Eye (tissue), 1 donor: ENCODE data around the gene HNRNPH1.

Experiments
- DNase-seq: peaks from one replicate; pipeline ENCODE4 v3.0.0-alpha.2; 2015

HNRNPH1 gene

GRCh38 chr5:179601871-179602625 is 21.4 kb downstream of the HNRNPH1 start:
- DNase-seq: no peak

GRCh38 chr5:179599973-179600372 is 23.5 kb downstream of the HNRNPH1 start:
- DNase-seq: no peak

DNA sequence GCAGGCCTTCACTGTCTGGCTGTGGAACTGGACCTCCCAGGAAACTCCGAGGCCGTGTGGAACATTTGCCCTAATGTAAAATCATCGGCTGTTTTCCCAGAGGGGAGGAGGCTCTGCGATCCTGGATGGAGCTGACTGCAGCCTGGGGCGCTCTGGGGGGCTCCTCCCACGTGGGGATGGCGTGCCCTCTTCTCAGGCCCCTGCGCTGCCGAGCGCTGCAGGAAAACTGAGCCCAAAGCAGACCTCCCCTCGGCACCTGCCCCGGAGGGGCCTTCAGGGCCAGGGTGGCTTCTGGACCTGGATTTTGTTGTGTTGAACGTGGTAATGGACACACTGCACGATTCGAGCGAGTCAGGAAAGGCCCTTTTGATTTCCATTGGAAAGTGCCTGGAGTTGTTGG is 23.9 kb downstream of the HNRNPH1 start:
- no peak for DNase-seq

DNA sequence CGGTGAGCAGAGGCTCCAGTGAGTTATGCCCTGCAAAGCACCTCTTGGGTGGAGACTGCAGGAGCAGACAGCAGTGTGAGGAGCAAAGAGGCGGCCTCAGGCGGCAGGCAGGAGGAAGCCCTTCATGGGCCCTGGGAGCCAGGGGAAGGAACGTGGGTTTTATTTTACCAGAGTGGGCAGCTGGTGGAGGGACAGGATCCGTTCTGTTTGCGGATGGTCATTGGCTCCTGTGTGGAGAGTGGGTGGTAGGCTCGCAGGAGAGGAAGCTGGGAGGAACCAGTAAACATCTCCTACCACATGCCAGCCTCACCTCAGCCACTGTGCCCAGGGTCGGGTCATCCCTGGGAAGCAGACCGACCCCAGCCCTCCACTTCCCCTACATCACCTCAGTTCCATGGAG is 24.4 kb downstream of the HNRNPH1 start:
- DNase-seq: no peak

- no peak for DNase-seq
Measured at GRCh38 chr5:179596421-179596820, 27.1 kb downstream of the HNRNPH1 start.

- DNase-seq: no peak
Measured at GRCh38 chr5:179595916-179596315, 27.6 kb downstream of the HNRNPH1 start.

- no peak for DNase-seq
Measured at GRCh38 chr5:179588166-179588565, 35.3 kb downstream of the HNRNPH1 start.

DNA sequence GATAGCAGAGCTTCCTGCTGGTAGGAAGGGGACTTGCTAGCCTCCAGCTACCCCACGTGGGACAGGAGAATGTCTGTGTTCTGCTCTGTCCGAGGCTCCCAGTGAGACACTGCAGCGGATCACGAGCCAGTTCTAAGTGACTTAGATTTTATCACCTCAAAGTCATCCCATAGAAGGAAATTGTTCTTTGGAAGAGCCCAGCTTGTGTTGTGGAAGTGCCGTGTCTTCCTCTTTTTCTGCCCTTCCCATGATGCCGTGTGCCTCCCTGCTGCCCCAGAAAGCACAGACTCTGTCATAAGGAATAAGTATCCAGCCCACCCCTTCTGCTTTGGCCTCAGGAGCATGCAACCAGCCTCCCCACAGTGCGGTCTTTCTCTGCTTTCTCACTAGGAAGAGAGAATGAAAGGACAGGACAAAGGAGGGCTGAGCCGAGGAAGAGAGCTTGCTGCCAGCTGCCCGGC is 37.5 kb downstream of the HNRNPH1 start:
- peak; percentile 62 for DNase-seq

DNA sequence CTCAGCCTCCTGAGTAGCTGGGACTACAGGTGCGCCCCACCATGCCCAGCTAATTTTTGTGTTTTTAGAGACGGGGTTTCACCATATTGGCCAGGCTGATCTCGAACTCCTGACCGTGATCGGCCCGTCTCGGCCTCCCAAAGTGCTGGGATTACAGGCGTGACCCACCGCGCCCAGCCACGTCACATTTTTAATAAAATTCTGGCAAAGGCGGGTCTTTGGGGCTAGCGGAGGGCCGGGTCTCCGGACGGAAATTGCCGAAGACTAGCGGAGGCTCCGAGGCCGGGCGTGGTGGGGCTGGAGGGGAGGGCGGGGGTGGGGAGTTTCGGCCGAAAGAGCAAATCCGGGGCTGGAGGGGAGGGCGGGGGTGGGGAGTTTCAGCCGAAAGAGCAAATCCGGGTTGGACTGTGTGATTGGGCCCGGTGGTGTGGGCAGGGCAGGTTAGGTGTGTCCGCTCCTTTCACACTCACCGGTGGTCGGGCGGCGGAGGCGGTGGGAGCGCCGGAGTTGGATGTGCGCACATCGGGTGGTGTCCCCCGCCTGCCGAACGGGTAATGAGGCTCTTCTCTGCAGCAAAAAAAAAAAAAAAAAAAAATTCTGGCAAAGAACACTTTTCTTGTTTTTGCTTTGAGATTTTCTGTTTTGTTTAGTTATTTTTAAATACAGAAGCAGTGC is 46.0 kb downstream of the HNRNPH1 start:
- no peak for DNase-seq

GRCh38 chr5:179572386-179572785 is 51.1 kb downstream of the HNRNPH1 start:
- DNase-seq: no peak

DNA sequence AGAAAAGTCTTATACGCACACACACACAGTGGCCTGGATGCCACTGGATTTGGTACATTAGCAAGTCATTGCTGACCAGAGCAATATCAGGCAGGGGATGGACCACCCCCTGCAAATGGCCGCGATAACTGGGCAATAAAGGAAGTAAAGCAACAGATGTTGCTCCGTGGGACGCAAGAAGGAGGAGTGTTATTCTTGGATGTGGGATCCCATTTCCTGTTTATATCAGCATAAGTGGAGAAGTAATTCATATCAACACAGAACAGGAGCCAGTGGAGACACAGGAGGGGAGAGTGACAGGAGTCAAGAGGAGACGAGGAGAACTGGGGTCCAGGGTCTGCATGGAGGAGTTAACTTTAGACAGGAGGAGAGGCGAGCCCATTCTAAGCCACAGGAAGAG is 54.8 kb downstream of the HNRNPH1 start:
- no peak for DNase-seq

DNA sequence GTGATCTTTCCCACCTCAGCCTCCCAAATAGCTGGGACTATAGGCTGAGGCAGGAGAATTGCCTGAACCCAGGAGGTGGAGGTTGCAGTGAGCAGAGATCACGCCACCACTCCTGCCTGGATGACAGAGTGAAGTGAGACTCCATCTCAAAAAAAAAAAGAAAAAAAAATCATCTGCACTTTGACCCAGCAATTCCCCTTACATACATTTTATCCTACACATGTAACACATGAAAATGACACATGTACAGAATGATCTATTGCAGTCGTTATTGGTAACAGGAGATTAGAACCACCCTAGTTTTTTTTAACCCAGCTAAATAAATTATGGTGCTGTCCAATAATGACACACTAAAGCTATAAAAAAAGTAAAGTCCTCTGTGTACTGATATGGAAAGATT is 58.9 kb downstream of the HNRNPH1 start:
- DNase-seq: no peak
